Prostate gland (tissue), 1 donor: Measurements from ENCODE around the gene CCK.

Experiments used
- POLR2A ChIP-seq: fragments of 450-650 bp; IDR thresholded peaks from one replicate; pipeline ENCODE4 v1.6.1; 2016; ENCODE audit warnings: antibody characterized with exemption, mild to moderate bottlenecking
- POLR2AphosphoS5 ChIP-seq: sonication (generic); formaldehyde crosslinking; IDR thresholded peaks from one replicate; pipeline ENCODE4 v1.6.1; 2017; ENCODE audit warnings: antibody characterized with exemption

DNA sequence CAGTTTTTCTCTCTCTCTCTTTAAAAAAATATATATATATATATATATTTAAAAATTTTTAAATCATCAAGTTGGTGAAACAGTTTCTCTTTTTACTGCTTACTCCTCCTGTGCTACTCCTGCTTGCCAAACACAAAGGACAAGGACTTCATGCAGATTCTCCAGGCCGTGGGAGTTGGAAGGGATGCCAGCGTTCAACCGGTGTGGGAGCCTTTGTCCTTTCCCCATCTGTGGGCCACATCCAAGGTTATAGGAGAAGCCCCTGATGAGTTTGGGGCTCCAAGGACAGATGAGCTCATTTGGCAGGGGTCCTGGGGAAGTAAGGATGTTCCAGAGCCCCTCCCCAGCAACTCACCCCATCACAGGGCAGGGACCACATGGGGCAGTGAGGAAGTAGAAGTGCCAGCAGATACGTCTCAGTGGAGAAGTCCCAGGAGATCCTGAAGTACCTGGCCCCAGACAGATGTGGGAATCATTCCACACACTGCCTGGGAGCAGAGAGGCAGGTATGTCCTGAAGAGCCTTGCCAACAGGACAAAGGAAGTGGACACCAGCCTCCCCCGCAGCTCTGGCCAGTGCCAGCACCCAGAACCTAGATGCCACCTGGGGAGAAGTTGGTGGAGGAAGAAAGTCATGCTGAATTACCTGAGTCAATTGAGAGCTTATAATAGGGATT, 36.6 kb downstream of the CCK start:
- no peak for TF ChIP-seq POLR2AphosphoS5
- TF ChIP-seq POLR2A = no peak
